ENCODE results near the gene SCN3A. TPM values are rescaled to one million over a fixed set of nuclear protein-coding genes. Genes with fewer than 3 reads are reported as not detected.

The SCN3A gene
- total and polyA plus RNA-seq, 5 donors = 0.26 to 0.85 (median 0.54) TPM

DNA sequence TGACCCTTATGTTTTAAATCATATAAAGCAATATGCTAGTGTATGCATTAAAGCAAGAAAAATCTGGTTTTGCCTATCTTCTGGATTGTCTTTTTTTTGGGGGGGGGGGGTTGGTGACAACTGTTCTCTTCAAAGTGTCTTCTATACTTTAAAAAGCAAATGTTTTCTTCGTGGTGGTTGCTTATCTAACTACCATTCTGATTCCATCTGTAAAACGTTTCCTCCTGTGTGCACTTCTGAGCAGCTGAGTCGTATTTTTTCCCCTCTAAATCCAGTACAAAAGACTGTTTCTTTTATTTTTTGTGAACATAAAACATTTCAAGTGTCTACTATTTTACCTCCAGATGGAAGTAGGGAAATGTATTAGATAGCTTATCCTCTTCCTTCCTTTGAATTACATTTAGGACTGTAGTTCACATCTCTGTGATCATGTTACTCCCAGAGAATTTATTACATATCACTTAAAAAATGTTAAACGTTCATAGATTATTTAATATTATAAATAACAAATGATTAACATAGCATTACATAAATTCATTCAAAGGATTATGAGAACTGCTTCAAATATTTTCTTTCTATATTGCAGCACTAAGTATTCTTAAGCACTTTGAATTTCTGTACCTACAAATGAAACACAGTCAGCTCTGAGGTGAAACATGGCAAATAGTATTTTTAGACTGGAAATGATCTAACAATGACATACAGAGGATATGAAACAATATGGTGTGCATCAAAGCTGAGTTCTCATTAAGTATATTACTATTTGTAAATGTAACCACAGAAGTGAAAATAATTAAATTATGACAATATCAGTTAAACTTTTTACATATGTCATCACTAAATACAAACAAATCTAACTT, 56.4 kb downstream of the SCN3A start:
- Histone ChIP-seq H3K9me3 (ENCODE audit: control insufficient read depth, low read length) (no peaks in the 10 kb centered on the region), H3K4me3 (ENCODE audit: low read length) (no peak overlapping the region), H3K27ac (ENCODE audit: low read length) (no peak overlapping the region), H3K4me1 (ENCODE audit: control insufficient read depth, insufficient read depth, low read length) (no peaks in the 10 kb centered on the region), H3K27me3 (ENCODE audit: control insufficient read depth, insufficient read depth) (no peaks in the 10 kb centered on the region)
- no peak for DNase-seq
- WGBS = 20% methylated on average over 4 of the region's 4 CpGs
- ATAC-seq = no peak
- intact Hi-C loops (cut with DNase I) = no loop called here

DNA sequence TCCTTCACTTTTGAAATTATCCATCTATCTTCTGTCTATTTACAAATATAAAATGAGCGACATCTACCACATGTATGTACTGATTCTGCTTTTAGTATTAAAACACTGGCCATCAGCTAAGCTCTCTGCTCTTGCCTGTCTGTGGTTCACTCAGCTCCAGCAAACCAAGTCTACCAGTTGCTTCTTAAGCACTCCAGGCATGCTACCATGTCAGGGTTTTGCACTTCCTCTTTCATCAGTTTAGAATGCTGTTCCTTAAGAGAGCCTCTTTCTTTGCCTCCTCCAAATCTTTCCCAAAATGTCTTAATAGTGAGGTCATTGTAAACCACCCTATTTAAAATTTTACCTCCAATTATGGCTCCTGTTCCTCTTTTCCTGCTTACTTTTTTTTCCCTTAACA, 59.5 kb downstream of the SCN3A start:
- DNase-seq (no peak), ATAC-seq (no peak)
- WGBS = 98% methylated on average over 1 of the region's 1 CpG
- H3K27ac ChIP-seq (ENCODE audit: low read length) = no peak overlapping the region
- H3K27me3 ChIP-seq (ENCODE audit: control insufficient read depth, insufficient read depth) = no peaks in the 10 kb centered on the region
- H3K4me3 ChIP-seq (ENCODE audit: low read length) = no peak overlapping the region
- H3K9me3 ChIP-seq (ENCODE audit: control insufficient read depth, low read length) = no peaks in the 10 kb centered on the region
- intact Hi-C loops (cut with DNase I) = no loop called here
- no peaks in the 10 kb centered on the region for H3K4me1 ChIP-seq (ENCODE audit: control insufficient read depth, insufficient read depth, low read length)

DNA sequence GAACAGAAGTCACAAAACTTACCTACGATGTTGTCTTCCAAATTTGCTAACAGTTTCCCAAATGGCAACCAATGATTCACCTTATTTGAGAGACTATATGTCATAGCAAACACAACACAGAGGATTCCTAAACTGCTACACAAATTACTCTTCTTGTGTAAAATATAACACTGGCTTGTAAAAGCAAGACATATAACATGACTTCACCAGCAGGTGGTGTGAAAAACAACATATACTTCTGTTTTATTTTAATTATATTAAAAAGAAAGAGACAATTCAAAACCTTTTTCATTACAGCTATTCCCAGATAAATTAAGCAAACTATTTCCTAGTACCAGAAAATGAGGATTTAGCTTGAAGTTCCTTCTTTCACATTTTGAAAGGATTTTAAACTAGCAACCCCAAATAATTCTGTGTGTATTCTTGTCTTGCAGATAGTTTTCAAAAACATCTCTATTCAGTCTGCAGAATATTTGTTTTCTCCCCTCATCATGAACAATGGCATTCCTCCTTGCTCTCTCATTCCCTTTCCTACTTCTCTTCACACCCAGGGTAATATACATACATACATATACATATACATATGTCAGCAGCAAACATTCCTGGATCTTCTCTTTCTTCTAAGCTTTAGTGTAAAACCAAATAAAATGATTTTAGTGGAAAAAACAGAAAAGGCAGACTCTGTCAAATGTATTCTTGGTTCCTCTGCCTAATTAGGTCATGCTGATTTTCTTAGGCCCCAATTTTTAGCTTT, 62.1 kb downstream of the SCN3A start:
- Histone ChIP-seq H3K4me1 (ENCODE audit: control insufficient read depth, insufficient read depth, low read length) (no peaks in the 10 kb centered on the region), H3K4me3 (ENCODE audit: low read length) (no peak overlapping the region), H3K27me3 (ENCODE audit: control insufficient read depth, insufficient read depth) (no peaks in the 10 kb centered on the region), H3K27ac (ENCODE audit: low read length) (no peak overlapping the region), H3K9me3 (ENCODE audit: control insufficient read depth, low read length) (no peaks in the 10 kb centered on the region)
- DNase-seq = no peak
- ATAC-seq = no peak
- 87% methylated on average over 1 of the region's 1 CpG for WGBS
- intact Hi-C loops (cut with DNase I) = no loop called here

DNA sequence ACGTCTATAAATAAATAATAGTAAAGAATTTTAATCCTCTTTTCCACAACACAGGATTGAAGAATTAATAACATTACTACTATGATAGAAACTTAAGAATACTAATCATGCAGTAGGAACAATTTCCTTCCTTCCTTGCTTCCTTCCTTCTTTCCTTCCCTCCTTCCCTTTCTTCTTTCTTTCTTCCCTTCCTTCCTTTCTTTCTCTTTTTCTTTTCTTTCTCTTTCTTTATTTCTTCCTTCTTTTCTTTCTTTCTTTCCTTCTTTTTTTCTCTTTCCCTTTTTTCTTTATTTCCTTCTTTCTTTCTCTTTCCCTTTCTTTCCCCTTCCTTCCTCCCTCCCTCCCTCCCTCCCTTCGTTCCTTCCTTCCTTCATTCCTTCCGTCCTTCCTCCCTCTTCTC, 77.6 kb downstream of the SCN3A start:
- no peaks in the 10 kb centered on the region for H3K27me3 ChIP-seq (ENCODE audit: control insufficient read depth, insufficient read depth)
- DNase-seq = no peak
- no peaks in the 10 kb centered on the region for H3K4me1 ChIP-seq (ENCODE audit: control insufficient read depth, insufficient read depth, low read length)
- intact Hi-C loops (cut with DNase I) = no loop called here
- no peak for ATAC-seq
- 75% methylated on average over 3 of the region's 3 CpGs for WGBS
- H3K9me3 ChIP-seq (ENCODE audit: control insufficient read depth, low read length) = no peaks in the 10 kb centered on the region
- H3K27ac ChIP-seq (ENCODE audit: low read length) = no peak overlapping the region
- no peak overlapping the region for H3K4me3 ChIP-seq (ENCODE audit: low read length)

DNA sequence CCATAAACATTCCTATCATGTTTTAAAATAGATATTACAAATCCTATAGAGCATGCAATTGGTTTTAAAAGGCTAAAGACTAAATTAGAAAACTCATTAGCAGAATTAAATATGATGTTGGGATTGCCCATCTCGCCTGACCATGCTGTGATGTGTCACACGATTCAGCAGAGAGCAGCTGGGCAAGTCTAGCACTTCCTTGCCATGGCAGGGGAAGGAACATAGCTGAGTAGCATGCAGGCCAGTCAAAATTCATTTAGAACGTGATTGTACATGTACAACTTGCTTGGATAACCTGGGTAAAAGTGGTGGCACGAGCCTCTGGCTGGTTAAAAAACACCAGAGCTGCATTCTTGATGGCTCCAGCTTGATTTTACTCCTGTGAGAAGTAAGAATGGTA, 81.3 kb downstream of the SCN3A start:
- 41% methylated on average over 4 of the region's 4 CpGs for WGBS
- intact Hi-C loops (cut with DNase I) = no loop called here

DNA sequence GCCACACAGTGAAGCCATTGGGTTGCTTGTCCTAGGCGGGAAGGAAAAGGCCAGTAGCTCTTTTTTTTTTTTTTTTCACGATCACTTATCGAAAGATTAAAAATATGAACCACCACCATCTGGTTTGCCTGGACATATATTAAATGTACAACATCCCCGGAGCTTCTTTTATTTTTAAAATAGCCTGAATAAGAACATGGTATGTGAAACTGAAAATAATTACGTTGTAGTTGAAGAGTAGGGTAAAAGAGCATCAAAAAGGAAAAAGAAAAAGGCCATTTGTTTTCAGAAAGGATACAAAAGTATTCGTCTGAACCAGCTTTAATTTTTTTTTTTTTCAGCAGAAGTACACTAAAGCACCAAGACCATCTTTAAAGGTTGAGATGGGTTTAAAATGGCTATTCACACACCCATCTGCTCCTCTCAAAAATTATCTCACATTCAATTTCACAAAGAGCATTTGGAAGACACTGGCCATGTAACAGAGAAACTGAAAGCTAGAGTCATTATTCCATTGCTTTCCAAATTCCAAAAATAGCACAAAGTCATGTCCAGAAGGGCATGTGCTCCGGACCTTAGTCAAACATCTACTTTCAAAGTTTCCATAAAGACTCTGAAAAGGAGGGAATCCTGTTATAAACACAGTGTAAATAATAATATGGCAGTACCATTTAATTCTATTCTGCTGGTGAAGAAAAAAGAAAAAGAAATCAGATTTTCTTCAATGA, 82.9 kb downstream of the SCN3A start:
- DNase-seq = no peak
- no peak overlapping the region for H3K27ac ChIP-seq (ENCODE audit: low read length)
- intact Hi-C loops (cut with DNase I) = no loop called here
- no peaks in the 10 kb centered on the region for H3K4me1 ChIP-seq (ENCODE audit: control insufficient read depth, insufficient read depth, low read length)
- ATAC-seq = no peak
- H3K9me3 ChIP-seq (ENCODE audit: control insufficient read depth, low read length) = no peaks in the 10 kb centered on the region
- H3K27me3 ChIP-seq (ENCODE audit: control insufficient read depth, insufficient read depth) = no peaks in the 10 kb centered on the region
- no peak overlapping the region for H3K4me3 ChIP-seq (ENCODE audit: low read length)
- WGBS = 75% methylated on average over 7 of the region's 7 CpGs

More for the DNA sequence above, 81.3 kb downstream of the SCN3A start:
- Histone ChIP-seq H3K27me3 (ENCODE audit: control insufficient read depth, insufficient read depth) (no peaks in the 10 kb centered on the region), H3K4me1 (ENCODE audit: control insufficient read depth, insufficient read depth, low read length) (no peaks in the 10 kb centered on the region), H3K9me3 (ENCODE audit: control insufficient read depth, low read length) (no peaks in the 10 kb centered on the region), H3K4me3 (ENCODE audit: low read length) (no peak overlapping the region), H3K27ac (ENCODE audit: low read length) (no peak overlapping the region)
- ATAC-seq (no peak), DNase-seq (peak in 1 of 3 donors; percentile 18)

DNA sequence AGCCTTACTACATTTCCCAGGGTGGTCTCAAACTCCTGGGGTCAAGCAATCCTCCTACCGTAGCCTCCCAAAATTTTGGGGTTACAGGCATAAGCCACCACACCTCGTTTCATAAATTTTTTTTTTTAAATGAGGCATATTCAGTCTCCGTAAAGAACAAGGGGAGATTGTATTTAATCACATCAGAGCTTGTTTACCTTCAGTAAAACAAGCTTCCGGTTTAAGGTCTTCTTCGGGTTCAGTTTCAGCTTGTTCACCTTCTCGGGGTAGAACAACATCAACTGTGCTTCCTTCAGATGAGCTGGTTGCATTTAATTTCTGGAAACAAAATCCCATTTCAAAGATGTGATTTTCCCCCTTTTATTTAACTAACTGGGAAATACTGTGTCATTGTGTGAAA, 88.6 kb downstream of the SCN3A start:
- no peak for ATAC-seq
- intact Hi-C loops (cut with DNase I) = no loop called here
- WGBS = 81% methylated on average over 6 of the region's 6 CpGs

DNA sequence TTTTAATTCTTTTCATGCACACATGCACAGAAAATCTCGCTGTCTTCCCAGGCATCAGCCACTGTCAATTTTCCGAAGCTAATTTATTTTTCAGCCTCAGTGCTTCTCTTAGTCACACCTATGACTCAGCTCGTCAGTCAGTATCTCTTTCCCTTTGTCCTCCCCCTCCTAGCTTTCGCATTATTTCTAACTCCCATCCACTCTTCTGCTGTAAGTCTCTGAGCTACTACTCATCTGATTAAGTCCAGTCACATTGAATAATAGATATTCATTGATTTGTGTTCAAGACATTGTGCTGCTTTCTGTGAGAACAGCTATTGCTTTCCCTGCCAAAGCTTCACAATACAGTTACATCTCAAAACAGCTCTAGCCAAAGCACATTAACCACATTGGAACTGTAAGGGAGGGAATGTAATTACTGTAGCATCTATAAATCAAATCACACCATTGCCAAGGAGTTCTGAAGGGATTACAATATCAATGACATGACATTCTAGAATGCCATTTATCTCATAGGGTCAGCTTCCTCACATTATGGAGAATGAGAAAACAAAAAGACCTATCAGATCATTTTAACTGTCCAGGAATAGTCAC, 89.4 kb downstream of the SCN3A start:
- Histone ChIP-seq H3K4me3 (ENCODE audit: low read length) (no peak overlapping the region), H3K4me1 (ENCODE audit: control insufficient read depth, insufficient read depth, low read length) (no peaks in the 10 kb centered on the region), H3K9me3 (ENCODE audit: control insufficient read depth, low read length) (no peaks in the 10 kb centered on the region), H3K27ac (ENCODE audit: low read length) (no peak overlapping the region), H3K27me3 (ENCODE audit: control insufficient read depth, insufficient read depth) (no peaks in the 10 kb centered on the region)
- DNase-seq = no peak
- whole genome bisulfite sequencing = 66% methylated on average over 4 of the region's 4 CpGs
- ATAC-seq = no peak
- intact Hi-C loops (cut with DNase I) = no loop called here

More for the DNA sequence above, 88.6 kb downstream of the SCN3A start:
- no peak for DNase-seq
- Histone ChIP-seq H3K27ac (ENCODE audit: low read length) (no peak overlapping the region), H3K27me3 (ENCODE audit: control insufficient read depth, insufficient read depth) (no peaks in the 10 kb centered on the region), H3K4me3 (ENCODE audit: low read length) (no peak overlapping the region), H3K4me1 (ENCODE audit: control insufficient read depth, insufficient read depth, low read length) (no peaks in the 10 kb centered on the region), H3K9me3 (ENCODE audit: control insufficient read depth, low read length) (no peaks in the 10 kb centered on the region)

DNA sequence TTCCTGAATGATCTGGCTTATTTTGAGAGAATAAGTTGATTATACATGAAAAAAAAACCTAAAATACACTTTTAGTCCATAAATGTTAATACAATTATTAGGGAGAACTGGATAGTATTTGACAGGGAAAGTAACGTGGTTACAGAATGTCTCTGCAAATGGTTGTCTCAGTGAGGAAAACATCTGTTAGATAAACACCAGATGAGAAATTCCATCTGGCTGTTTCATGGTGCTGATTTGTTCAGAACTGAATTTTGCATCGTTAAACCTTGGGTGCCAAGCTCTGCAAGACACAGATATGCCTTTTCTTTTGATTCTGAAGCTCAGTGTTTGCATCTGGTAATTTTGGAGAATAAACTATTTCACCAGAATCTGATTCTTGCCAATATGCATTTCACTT, 90.4 kb downstream of the SCN3A start:
- intact Hi-C loops (cut with DNase I) = no loop called here
- Histone ChIP-seq H3K4me3 (ENCODE audit: low read length) (no peak overlapping the region), H3K4me1 (ENCODE audit: control insufficient read depth, insufficient read depth, low read length) (no peaks in the 10 kb centered on the region), H3K27ac (ENCODE audit: low read length) (no peak overlapping the region), H3K27me3 (ENCODE audit: control insufficient read depth, insufficient read depth) (no peaks in the 10 kb centered on the region), H3K9me3 (ENCODE audit: control insufficient read depth, low read length) (no peaks in the 10 kb centered on the region)
- ATAC-seq = no peak
- 33% methylated on average over 2 of the region's 2 CpGs for WGBS
- no peak for DNase-seq

DNA sequence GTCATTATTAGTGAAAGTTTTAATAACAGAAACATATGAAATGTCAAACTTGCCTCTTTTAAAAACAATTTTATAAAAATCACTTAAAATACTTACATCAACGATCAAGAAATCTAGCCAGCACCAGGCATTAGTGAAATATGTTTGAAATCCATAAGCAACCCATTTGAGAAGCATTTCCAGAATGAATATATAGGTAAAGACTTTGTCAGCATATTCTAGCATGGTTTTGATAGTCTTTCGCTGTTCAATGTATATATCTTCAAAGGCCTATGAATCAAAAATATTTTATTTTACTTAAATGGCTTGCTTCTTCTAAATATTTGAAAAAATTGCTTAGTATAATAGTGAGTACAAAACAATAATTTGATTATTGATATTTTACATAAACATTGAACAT, 91.1 kb downstream of the SCN3A start:
- intact Hi-C loops (cut with DNase I) = no loop called here
- 81% methylated on average over 2 of the region's 2 CpGs for WGBS
- Histone ChIP-seq H3K4me1 (ENCODE audit: control insufficient read depth, insufficient read depth, low read length) (no peaks in the 10 kb centered on the region), H3K27me3 (ENCODE audit: control insufficient read depth, insufficient read depth) (no peaks in the 10 kb centered on the region), H3K4me3 (ENCODE audit: low read length) (no peak overlapping the region), H3K27ac (ENCODE audit: low read length) (no peak overlapping the region), H3K9me3 (ENCODE audit: control insufficient read depth, low read length) (no peaks in the 10 kb centered on the region)
- DNase-seq (no peak), ATAC-seq (no peak)
